HEK293 (cell line): ENCODE measurements around the gene CCDC170.

Experiments
- RBAK ChIP-seq: fragments of 450-650 bp; formaldehyde crosslinking; IDR thresholded peaks from 2 replicates; pipeline ENCODE4 v1.5.1; 2016; ENCODE audit warnings: missing biosample characterization, missing genetic modification characterization
- ZFP37 ChIP-seq: fragments of 450-650 bp; formaldehyde crosslinking; IDR thresholded peaks from 2 replicates; pipeline ENCODE4 v1.5.1; 2016; ENCODE audit warnings: missing biosample characterization, missing genetic modification characterization
- ZNF274 ChIP-seq, 2 experiments: fragments of 200-500 bp in 1 of 2; fragments of 450-650 bp in 1 of 2; sonication (Bioruptor generic) in 1 of 2; formaldehyde crosslinking in 1 of 2; IDR thresholded peaks; 2 replicates each; pipeline versions ENCODE4 v1.5.1 to v1.6.1; 2014 to 2016; ENCODE audit warnings: borderline replicate concordance in 1 of 2, inconsistent platforms in 1 of 2, low read length in 1 of 2, missing biosample characterization in 1 of 2, missing genetic modification characterization in 1 of 2
- TF ChIP-seq, protein P1 (sequence below): fragments of 450-650 bp; formaldehyde crosslinking; IDR thresholded peaks from 2 replicates; pipeline ENCODE4 v1.5.1; 2016; ENCODE audit warnings: missing biosample characterization, missing genetic modification characterization
- TF ChIP-seq, protein P2 (sequence below): sonication (generic); formaldehyde crosslinking; IDR thresholded peaks from 2 replicates; pipeline ENCODE4 v1.8.1; 2022; ENCODE audit warnings: mild to moderate bottlenecking, moderate library complexity, missing genetic modification reagents

DNA sequence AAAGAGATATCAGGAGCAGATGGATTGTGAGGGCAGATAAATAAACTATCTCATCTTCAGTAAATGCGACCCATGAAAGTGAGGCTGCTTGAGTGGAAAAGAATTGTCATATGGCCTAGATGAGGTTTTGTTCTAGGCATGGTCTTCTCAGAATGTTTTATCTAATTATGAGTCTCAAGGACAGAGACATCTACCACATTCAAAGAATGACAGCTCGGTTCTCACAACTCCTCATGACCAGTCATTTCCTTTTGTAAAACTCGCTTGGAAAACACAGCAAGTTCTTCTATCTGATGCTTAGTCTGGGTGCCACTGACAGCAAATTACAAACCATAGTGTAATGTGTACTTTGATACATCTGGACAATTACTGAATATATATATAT, 140.5 kb downstream of the CCDC170 start:
- TF ChIP-seq, protein P1, sequence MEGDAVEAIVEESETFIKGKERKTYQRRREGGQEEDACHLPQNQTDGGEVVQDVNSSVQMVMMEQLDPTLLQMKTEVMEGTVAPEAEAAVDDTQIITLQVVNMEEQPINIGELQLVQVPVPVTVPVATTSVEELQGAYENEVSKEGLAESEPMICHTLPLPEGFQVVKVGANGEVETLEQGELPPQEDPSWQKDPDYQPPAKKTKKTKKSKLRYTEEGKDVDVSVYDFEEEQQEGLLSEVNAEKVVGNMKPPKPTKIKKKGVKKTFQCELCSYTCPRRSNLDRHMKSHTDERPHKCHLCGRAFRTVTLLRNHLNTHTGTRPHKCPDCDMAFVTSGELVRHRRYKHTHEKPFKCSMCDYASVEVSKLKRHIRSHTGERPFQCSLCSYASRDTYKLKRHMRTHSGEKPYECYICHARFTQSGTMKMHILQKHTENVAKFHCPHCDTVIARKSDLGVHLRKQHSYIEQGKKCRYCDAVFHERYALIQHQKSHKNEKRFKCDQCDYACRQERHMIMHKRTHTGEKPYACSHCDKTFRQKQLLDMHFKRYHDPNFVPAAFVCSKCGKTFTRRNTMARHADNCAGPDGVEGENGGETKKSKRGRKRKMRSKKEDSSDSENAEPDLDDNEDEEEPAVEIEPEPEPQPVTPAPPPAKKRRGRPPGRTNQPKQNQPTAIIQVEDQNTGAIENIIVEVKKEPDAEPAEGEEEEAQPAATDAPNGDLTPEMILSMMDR (tag by site-specific recombination): no peak
- TF ChIP-seq ZNF274 (IDR thresholded peaks at IDR 0.05; ENCODE audit: low read length): no peak
- TF ChIP-seq ZNF274 (tag by site-specific recombination; IDR thresholded peaks at IDR 0.05; ENCODE audit: borderline replicate concordance): no peak
- no peak for TF ChIP-seq RBAK (tag by site-specific recombination)
- TF ChIP-seq, protein P2, sequence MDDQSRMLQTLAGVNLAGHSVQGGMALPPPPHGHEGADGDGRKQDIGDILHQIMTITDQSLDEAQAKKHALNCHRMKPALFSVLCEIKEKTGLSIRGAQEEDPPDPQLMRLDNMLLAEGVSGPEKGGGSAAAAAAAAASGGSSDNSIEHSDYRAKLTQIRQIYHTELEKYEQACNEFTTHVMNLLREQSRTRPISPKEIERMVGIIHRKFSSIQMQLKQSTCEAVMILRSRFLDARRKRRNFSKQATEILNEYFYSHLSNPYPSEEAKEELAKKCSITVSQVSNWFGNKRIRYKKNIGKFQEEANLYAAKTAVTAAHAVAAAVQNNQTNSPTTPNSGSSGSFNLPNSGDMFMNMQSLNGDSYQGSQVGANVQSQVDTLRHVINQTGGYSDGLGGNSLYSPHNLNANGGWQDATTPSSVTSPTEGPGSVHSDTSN (CRISPR knock-in tag): no peak
- no peak for TF ChIP-seq ZFP37 (tag by site-specific recombination)
